K562 (cell line): ENCODE data around the gene OPCML. TPM values are rescaled to one million over a fixed set of nuclear protein-coding genes. Genes with fewer than 3 reads are reported as not detected.

ENCODE experiments used
- ATAC-seq: fragments of 200-7000 bp; cut with Tn5 transposase; 3 replicates; pipeline ENCODE4 v1.9.1; 2020; ENCODE audit warnings: moderate library complexity
- BruUV-seq: library from RNA; stranded (reverse); fragments of 400-500 nt; replicated peaks from 2 replicates; lab custom pipeline; 2021; lab: Mats Ljungman, UMichigan
- CTCF ChIA-PET: fragments of 300-600 bp; formaldehyde crosslinking; extraction: SDS; loops from one replicate; lab custom pipeline; 2021; ENCODE audit warnings: low intra/inter-chr PET ratio; lab: Yijun Ruan, JAX
- POLR2A ChIA-PET: fragments of 300-600, 350-650 bp; sonication (Branson Sonifier 250); formaldehyde crosslinking; extraction: SDS; loops from one replicate; lab custom pipeline; 2021; ENCODE audit warnings: antibody characterized with exemption, inconsistent platforms; lab: Yijun Ruan, JAX
- DNase-seq, 4 experiments: peaks; one replicate each; pipeline versions ENCODE4 v3.0.0 to v3.0.0-alpha.2; 2011 to 2018; ENCODE audit warnings: low spot score in 3 of 4, mixed read lengths in 3 of 4; ENCODE audit errors: extremely low read depth in 1 of 4
- FAIRE-seq: peaks from 2 replicates; lab custom pipeline; 2011; peaks lifted over from hg19 to GRCh38; lab: Jason Lieb, UNC
- H2AFZ ChIP-seq: 2 replicates; pipeline ENCODE4 v1.6.0; 2011; ENCODE audit warnings: low read depth, low read length, control low read depth, inconsistent platforms
- H3K27ac ChIP-seq: fragments of 200-600 bp; 3 replicates; pipeline ENCODE4 v1.8.0; 2011; ENCODE audit warnings: low read depth, mild to moderate bottlenecking, control low read depth, inconsistent platforms, low read length, moderate library complexity, mixed read lengths; ENCODE audit errors: extremely low read depth
- H3K27me3 ChIP-seq, 2 experiments: fragments of 300-600 bp in 1 of 2; 2 replicates in 1 of 2; 3 replicates in 1 of 2; pipeline versions ENCODE4 v1.6.0 to v1.8.0; 2011; ENCODE audit warnings: inconsistent platforms in 2 of 2, low read length in 2 of 2, mild to moderate bottlenecking in 1 of 2, mixed read lengths in 1 of 2, moderate library complexity in 1 of 2; ENCODE audit not compliant: control insufficient read depth in 2 of 2, insufficient read depth in 2 of 2
- H3K36me3 ChIP-seq: fragments of 300-600 bp; 3 replicates; pipeline ENCODE4 v1.8.0; 2011; ENCODE audit warnings: mild to moderate bottlenecking, low read length, inconsistent platforms; ENCODE audit not compliant: control insufficient read depth, insufficient read depth
- H3K4me1 ChIP-seq, 2 experiments: fragments of 200-600 bp in 1 of 2; replicated peaks in 1 of 2; 2 replicates in 1 of 2; 3 replicates in 1 of 2; pipeline versions ENCODE4 v1.5.1 to v1.8.0; 2011; ENCODE audit warnings: inconsistent platforms in 2 of 2, low read length in 2 of 2, mild to moderate bottlenecking in 1 of 2, mixed read lengths in 1 of 2, moderate library complexity in 1 of 2; ENCODE audit not compliant: control insufficient read depth in 2 of 2, insufficient read depth in 2 of 2
- H3K4me2 ChIP-seq: 2 replicates; pipeline ENCODE4 v1.6.1; 2011; ENCODE audit warnings: low read length, control low read depth, inconsistent platforms, mixed read lengths; ENCODE audit not compliant: insufficient read depth
- H3K4me3 ChIP-seq: fragments of 200-600 bp; sonication (generic), shearing (Covaris generic); 2 replicates; pipeline ENCODE4 v1.5.1; 2016; ENCODE audit warnings: control low read depth, inconsistent platforms
- H3K79me2 ChIP-seq: fragments of 200-600 bp; 3 replicates; pipeline ENCODE4 v1.8.0; 2011; ENCODE audit warnings: low read length, inconsistent platforms; ENCODE audit not compliant: control insufficient read depth, insufficient read depth
- H3K9ac ChIP-seq, 2 experiments: 2 replicates each; pipeline versions ENCODE4 v1.6.0 to v1.6.1; 2011; ENCODE audit warnings: low read depth in 2 of 2, low read length in 2 of 2, control low read depth in 1 of 2, inconsistent platforms in 1 of 2, mild to moderate bottlenecking in 1 of 2, mixed read lengths in 1 of 2; ENCODE audit not compliant: insufficient read depth in 1 of 2
- H3K9me1 ChIP-seq: one replicate; pipeline ENCODE4 v1.6.0; 2011; ENCODE audit warnings: inconsistent platforms, mild to moderate bottlenecking, low read length, moderate library complexity; ENCODE audit not compliant: control insufficient read depth, insufficient read depth
- H3K9me3 ChIP-seq: replicated peaks from 2 replicates; pipeline ENCODE4 v1.5.1; 2011; ENCODE audit warnings: low read depth, low read length, inconsistent platforms; ENCODE audit not compliant: control insufficient read depth, insufficient read depth
- H4K20me1 ChIP-seq: replicated peaks from 2 replicates; pipeline ENCODE4 v1.6.1; 2011; ENCODE audit warnings: low read length, inconsistent platforms, mixed read lengths; ENCODE audit not compliant: control insufficient read depth, insufficient read depth
- PHB ChIP-seq: fragments of 250-450 bp; sonication (Bioruptor Pico); IDR thresholded peaks from 2 replicates; pipeline ENCODE4 v1.5.0; 2021
- SMARCE1 ChIP-seq: fragments of 450-650 bp; IDR thresholded peaks from 2 replicates; pipeline ENCODE4 v1.7.1; 2016; ENCODE audit warnings: mild to moderate bottlenecking
- SRSF7 ChIP-seq: fragments of 200-400 bp; formaldehyde crosslinking; optimal IDR thresholded peaks from 2 replicates; pipeline ENCODE3; 2017; ENCODE audit warnings: mild to moderate bottlenecking, low read depth, low read length
- ZKSCAN3 ChIP-seq: fragments of 250-450 bp; sonication (Bioruptor Pico); IDR thresholded peaks from 2 replicates; pipeline ENCODE4 v1.4.0; 2020
- ZNF384 ChIP-seq: IDR thresholded peaks from 2 replicates; pipeline ENCODE4 v1.6.1; 2012; ENCODE audit warnings: low read depth, low read length, improper control_type of control experiment
- WGBS: fragments of 100-300 bp; shearing (Covaris generic); methylation state at CpG from one replicate; pipeline ENCODE4 v1.1.6; 2016; ENCODE audit warnings: low coverage, mixed read lengths; ENCODE audit not compliant: insufficient coverage; ENCODE audit errors: missing lambda C conversion rate; 5-methylcytosine and 5-hydroxymethylcytosine counted together
- in situ Hi-C: fragments of 300-500 bp; cut with MboI; formaldehyde crosslinking; loops from 4 replicates; pipeline ENCODE4 v1.15.0; 2018; ENCODE audit warnings: inconsistent platforms, mixed read lengths
- intact Hi-C: fragments of 100-400 bp; cut with micrococcal nuclease; formaldehyde crosslinking; loops from 2 replicates; pipeline ENCODE4 v1.14.2; 2022
- polyA plus RNA-seq, 8 experiments: library from polyadenylated mRNA; depleted of rRNA in 4 of 8; stranded (reverse) in 5 of 8; unstranded in 3 of 8; fragments of >200 nt; fragmentation: Nextera tagmentation in 2 of 8; fragmentation: Illumina TruSeq in 1 of 8; extraction: Ambion mirVana in 2 of 8; extraction: Trizol in 1 of 8; gene quantifications; 2 replicates each; pipeline versions ENCODE4 v1.2.1 to v1.2.3, GENCODE V29; 2011 to 2014; ENCODE audit warnings: inconsistent platforms in 1 of 8, missing spikeins in 1 of 8
- total RNA-seq, 7 experiments: library from RNA; depleted of rRNA in 6 of 7; stranded (reverse); fragments of >200 nt in 6 of 7; fragmentation: Illumina TruSeq in 2 of 7; extraction: Trizol in 2 of 7; gene quantifications; 2 replicates each; pipeline versions ENCODE4 v1.2.1 to v1.2.3, GENCODE V29; 2011 to 2021; ENCODE audit warnings: low replicate concordance in 1 of 7
- TF ChIP-seq, protein P1 (sequence below): fragments of 450-650 bp; IDR thresholded peaks from 2 replicates; pipeline ENCODE4 v1.6.1; 2018; ENCODE audit warnings: mild to moderate bottlenecking, low read depth; ENCODE audit not compliant: partially characterized antibody

The OPCML gene
- total and polyA plus RNA-seq, 9 of the 15 experiments (the other 6 are each of a cell fraction or from before 2014, with no cell fraction given) = not detected

DNA sequence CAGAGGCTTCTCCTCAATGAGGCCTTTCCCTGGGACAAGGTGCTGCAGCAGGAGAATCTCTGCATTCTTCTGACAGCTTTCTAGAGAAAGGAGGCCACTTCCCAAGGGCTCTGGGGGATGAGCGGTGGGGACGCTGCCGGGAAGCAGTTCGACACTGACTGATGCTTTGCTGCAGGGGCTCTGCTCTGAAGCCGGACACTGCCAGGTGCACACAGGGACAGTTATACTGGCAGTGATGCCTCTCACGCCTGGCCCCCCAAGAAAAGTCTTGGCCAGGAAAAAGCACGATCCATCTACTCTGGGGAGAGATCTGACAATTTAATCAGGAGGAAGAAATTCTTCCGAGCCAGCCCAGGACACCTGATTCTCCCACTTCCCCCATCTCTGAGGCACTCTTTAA is 456.9 kb downstream of the OPCML start:
- Histone ChIP-seq H3K4me2 (no peak overlapping the region), H3K9ac (no peak overlapping the region), H3K9me1 (no peaks in the 10 kb centered on the region), H3K27me3 (no peaks in the 10 kb centered on the region), H3K27ac (no peak overlapping the region), H3K4me1 (no peaks in the 10 kb centered on the region), H3K4me3 (no peak overlapping the region), H3K9me3 (no peaks in the 10 kb centered on the region), H4K20me1 (no peaks in the 10 kb centered on the region), H3K79me2 (no peaks in the 10 kb centered on the region), H3K36me3 (no peaks in the 10 kb centered on the region), H2AFZ (no peak overlapping the region)
- WGBS = 2% methylated on average over 8 of the region's 8 CpGs
- DNase-seq = no peak
- ATAC-seq = no peak
- CTCF ChIA-PET = no interaction called here
- no peak for TF ChIP-seq SRSF7
- TF ChIP-seq ZNF384 = no peak
- TF ChIP-seq, protein P1, sequence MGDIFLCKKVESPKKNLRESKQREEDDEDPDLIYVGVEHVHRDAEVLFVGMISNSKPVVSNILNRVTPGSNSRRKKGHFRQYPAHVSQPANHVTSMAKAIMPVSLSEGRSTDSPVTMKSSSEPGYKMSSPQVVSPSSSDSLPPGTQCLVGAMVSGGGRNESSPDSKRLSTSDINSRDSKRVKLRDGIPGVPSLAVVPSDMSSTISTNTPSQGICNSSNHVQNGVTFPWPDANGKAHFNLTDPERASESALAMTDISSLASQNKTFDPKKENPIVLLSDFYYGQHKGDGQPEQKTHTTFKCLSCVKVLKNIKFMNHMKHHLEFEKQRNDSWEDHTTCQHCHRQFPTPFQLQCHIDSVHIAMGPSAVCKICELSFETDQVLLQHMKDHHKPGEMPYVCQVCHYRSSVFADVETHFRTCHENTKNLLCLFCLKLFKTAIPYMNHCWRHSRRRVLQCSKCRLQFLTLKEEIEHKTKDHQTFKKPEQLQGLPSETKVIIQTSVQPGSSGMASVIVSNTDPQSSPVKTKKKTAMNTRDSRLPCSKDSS = no peak
- no peak for TF ChIP-seq SMARCE1
- no peak for TF ChIP-seq PHB
- TF ChIP-seq ZKSCAN3 (CRISPR knock-in tag) = no peak
- intact Hi-C loops = loop anchor here (5.0 to 10.0 kb wide), 3 partner anchors 849 to 1062 kb away; no protein-coding TSS in a partner anchor
- in situ Hi-C loops = loop anchor here (10.0 kb wide), 1 partner anchor 749 kb away; no protein-coding TSS in a partner anchor
- no TSS peak for BruUV-seq
- no peak for FAIRE-seq
- POLR2A ChIA-PET = no interaction called here
